ENCODE data around the gene TPSD1. TPM values are rescaled to one million over a fixed set of nuclear protein-coding genes. Genes with fewer than 3 reads are reported as not detected.

TPSD1 gene
- polyA plus RNA-seq, 2 of the 4 experiments (the other 2 are of a cell fraction) = not detected

DNA sequence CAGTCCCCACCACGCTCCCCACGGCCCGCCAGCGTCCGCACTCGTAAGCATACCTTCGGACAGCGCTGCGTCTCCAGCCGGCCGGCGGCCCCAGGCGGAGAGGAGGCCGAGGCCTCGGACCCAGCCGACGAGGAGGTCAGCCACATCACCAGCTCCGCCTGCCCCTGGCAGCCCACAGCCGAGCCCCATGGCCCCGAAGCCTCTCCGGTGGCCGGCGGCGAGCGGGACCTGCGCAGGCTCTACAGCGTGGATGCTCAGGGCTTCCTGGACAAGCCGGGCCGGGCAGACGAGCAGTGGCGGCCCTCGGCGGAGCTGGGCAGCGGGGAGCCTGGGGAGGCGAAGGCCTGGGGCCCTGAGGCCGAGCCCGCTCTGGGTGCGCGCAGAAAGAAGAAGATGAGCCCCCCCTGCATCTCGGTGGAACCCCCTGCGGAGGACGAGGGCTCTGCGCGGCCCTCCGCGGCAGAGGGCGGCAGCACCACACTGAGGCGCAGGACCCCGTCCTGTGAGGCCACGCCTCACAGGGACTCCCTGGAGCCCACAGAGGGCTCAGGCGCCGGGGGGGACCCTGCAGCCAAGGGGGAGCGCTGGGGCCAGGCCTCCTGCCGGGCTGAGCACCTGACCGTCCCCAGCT lies 35.7 kb upstream of the TPSD1 start:
- no peak for FAIRE-seq
- DNase-seq (ENCODE audit: low read depth in 1 of 2, low spot score in 1 of 2) = no peak

DNA sequence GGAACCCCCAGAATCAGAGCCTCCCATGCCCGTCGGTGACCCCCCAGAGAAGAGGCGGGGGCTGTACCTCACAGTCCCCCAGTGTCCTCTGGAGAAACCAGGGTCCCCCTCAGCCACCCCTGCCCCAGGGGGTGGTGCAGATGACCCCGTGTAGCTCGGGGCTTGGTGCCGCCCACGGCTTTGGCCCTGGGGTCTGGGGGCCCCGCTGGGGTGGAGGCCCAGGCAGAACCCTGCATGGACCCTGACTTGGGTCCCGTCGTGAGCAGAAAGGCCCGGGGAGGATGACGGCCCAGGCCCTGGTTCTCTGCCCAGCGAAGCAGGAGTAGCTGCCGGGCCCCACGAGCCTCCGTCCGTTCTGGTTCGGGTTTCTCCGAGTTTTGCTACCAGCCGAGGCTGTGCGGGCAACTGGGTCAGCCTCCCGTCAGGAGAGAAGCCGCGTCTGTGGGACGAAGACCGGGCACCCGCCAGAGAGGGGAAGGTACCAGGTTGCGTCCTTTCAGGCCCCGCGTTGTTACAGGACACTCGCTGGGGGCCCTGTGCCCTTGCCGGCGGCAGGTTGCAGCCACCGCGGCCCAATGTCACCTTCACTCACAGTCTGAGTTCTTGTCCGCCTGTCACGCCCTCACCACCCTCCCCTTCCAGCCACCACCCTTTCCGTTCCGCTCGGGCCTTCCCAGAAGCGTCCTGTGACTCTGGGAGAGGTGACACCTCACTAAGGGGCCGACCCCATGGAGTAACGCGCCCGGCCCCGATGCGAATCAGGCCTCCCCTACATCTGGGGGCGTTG lies 34.8 kb upstream of the TPSD1 start:
- FAIRE-seq = no peak
- no peak for DNase-seq (ENCODE audit: low read depth in 1 of 2, low spot score in 1 of 2)
- Histone ChIP-seq H3K4me2 (no peak overlapping the region), H3K9me3 (no peaks in the 10 kb centered on the region), H3K27ac (no peak overlapping the region), H3K4me3 (no peak overlapping the region), H3K4me1 (peaks cover 19% of the 10 kb centered on the region)
- TF ChIP-seq EHMT2 (IDR thresholded peaks at IDR 0.05; ENCODE audit: low read depth) (no peak), RAD21 (conservative IDR thresholded peaks at IDR 0.05 in 1 of 2, IDR thresholded peaks at IDR 0.05 in 1 of 2) (no peak), TFCP2L1 (CRISPR knock-in tag; IDR thresholded peaks at IDR 0.05) (no peak), ZSCAN20 (CRISPR knock-in tag; IDR thresholded peaks at IDR 0.05) (no peak), MAZ (IDR thresholded peaks at IDR 0.05; ENCODE audit: borderline replicate concordance, low read depth, low read length) (no peak), CEBPB (IDR thresholded peaks at IDR 0.05) (no peak)
- TF ChIP-seq, protein P1, sequence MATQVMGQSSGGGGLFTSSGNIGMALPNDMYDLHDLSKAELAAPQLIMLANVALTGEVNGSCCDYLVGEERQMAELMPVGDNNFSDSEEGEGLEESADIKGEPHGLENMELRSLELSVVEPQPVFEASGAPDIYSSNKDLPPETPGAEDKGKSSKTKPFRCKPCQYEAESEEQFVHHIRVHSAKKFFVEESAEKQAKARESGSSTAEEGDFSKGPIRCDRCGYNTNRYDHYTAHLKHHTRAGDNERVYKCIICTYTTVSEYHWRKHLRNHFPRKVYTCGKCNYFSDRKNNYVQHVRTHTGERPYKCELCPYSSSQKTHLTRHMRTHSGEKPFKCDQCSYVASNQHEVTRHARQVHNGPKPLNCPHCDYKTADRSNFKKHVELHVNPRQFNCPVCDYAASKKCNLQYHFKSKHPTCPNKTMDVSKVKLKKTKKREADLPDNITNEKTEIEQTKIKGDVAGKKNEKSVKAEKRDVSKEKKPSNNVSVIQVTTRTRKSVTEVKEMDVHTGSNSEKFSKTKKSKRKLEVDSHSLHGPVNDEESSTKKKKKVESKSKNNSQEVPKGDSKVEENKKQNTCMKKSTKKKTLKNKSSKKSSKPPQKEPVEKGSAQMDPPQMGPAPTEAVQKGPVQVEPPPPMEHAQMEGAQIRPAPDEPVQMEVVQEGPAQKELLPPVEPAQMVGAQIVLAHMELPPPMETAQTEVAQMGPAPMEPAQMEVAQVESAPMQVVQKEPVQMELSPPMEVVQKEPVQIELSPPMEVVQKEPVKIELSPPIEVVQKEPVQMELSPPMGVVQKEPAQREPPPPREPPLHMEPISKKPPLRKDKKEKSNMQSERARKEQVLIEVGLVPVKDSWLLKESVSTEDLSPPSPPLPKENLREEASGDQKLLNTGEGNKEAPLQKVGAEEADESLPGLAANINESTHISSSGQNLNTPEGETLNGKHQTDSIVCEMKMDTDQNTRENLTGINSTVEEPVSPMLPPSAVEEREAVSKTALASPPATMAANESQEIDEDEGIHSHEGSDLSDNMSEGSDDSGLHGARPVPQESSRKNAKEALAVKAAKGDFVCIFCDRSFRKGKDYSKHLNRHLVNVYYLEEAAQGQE (IDR thresholded peaks at IDR 0.05) = no peak
- ChIA-PET POLR2A (no interaction called here), CTCF (interaction anchor here (1.1 to 1.7 kb wide), 2 partner anchors 27 to 142 kb away, joined by 3 to 5 read pairs; no protein-coding TSS in a partner anchor)
- no peak for ATAC-seq
- 92% methylated on average over 41 of the region's 48 CpGs for WGBS (ENCODE audit: missing lambda C conversion rate)

More for the DNA sequence above, 35.7 kb upstream of the TPSD1 start:
- WGBS (ENCODE audit: missing lambda C conversion rate) = 94% methylated on average over 39 of the region's 55 CpGs
- Histone ChIP-seq H3K4me1 (peaks cover 10% of the 10 kb centered on the region), H3K4me3 (no peak overlapping the region), H3K4me2 (no peak overlapping the region), H3K9me3 (no peaks in the 10 kb centered on the region), H3K27ac (no peak overlapping the region)
- TF ChIP-seq KDM1A (IDR thresholded peaks at IDR 0.05; ENCODE audit: low read depth) = no peak
- TF ChIP-seq, protein P1 (IDR thresholded peaks at IDR 0.05) = no peak
- TF ChIP-seq FOSB (CRISPR knock-in tag; IDR thresholded peaks at IDR 0.05) = no peak
- no peak for TF ChIP-seq HOXB13 (CRISPR knock-in tag; IDR thresholded peaks at IDR 0.05; ENCODE audit: low read depth)
- no peak for TF ChIP-seq MAZ (IDR thresholded peaks at IDR 0.05; ENCODE audit: borderline replicate concordance, low read depth, low read length)
- no peak for TF ChIP-seq EP300 (IDR thresholded peaks at IDR 0.05)
- TF ChIP-seq TFCP2L1 (CRISPR knock-in tag; IDR thresholded peaks at IDR 0.05) = no peak
- TF ChIP-seq MYC (IDR thresholded peaks at IDR 0.05; ENCODE audit: borderline replicate concordance, low read length) = no peak
- no peak for TF ChIP-seq RNF2 (IDR thresholded peaks at IDR 0.05; ENCODE audit: borderline replicate concordance, low read depth)
- ATAC-seq = no peak
- CTCF ChIA-PET = interaction anchor here (1.7 kb wide), 1 partner anchor 26 kb away, joined by 5 read pairs; no protein-coding TSS in a partner anchor
- POLR2A ChIA-PET = no interaction called here

All from A549 (cell line).